Measurements from ENCODE around the gene CARS2.
"Not testable (repeated sequence)": the region's sequence is repeated elsewhere in the genome, so short reads cannot be mapped to it uniquely, and the experiment has no call there.

The CARS2 gene

GRCh38 chr13:110638814-110639806 lies 66.8 kb downstream of the CARS2 start:
- no peak for DNase-seq (ENCODE audit: low read depth in 2 of 3, low spot score in 1 of 3)

GRCh38 chr13:110638257-110638656 lies 67.7 kb downstream of the CARS2 start:
- DNase-seq (ENCODE audit: low read depth in 2 of 3, low spot score in 1 of 3) = no peak

- DNase-seq (ENCODE audit: low read depth in 2 of 3, low spot score in 1 of 3) = no peak
Observed at GRCh38 chr13:110637747-110638146, 68.2 kb downstream of the CARS2 start.

- DNase-seq (ENCODE audit: low read depth in 2 of 3, low spot score in 1 of 3) = no peak
Observed at GRCh38 chr13:110637275-110637674, 68.6 kb downstream of the CARS2 start.

GRCh38 chr13:110636701-110637201 lies 69.2 kb downstream of the CARS2 start:
- no peak for DNase-seq (ENCODE audit: low read depth in 2 of 3, low spot score in 1 of 3)

- DNase-seq (ENCODE audit: low read depth in 2 of 3, low spot score in 1 of 3) = no peak
Observed at GRCh38 chr13:110636053-110636475, 69.9 kb downstream of the CARS2 start.

- DNase-seq (ENCODE audit: low read depth in 2 of 3, low spot score in 1 of 3) = no peak
Observed at GRCh38 chr13:110635405-110636002, 70.4 kb downstream of the CARS2 start.

GRCh38 chr13:110634558-110634957 lies 71.4 kb downstream of the CARS2 start:
- no peak for DNase-seq (ENCODE audit: low read depth in 2 of 3, low spot score in 1 of 3)

GRCh38 chr13:110633776-110634175 lies 72.1 kb downstream of the CARS2 start:
- no peak for DNase-seq (ENCODE audit: low read depth in 2 of 3, low spot score in 1 of 3)

GRCh38 chr13:110632255-110632654 lies 73.7 kb downstream of the CARS2 start:
- not testable (repeated sequence) for DNase-seq (ENCODE audit: low read depth in 2 of 3, low spot score in 1 of 3)

GRCh38 chr13:110630566-110631119 lies 75.3 kb downstream of the CARS2 start:
- DNase-seq (ENCODE audit: low read depth in 2 of 3, low spot score in 1 of 3) = no peak

GRCh38 chr13:110629735-110630134 lies 76.2 kb downstream of the CARS2 start:
- no peak for DNase-seq (ENCODE audit: low read depth in 2 of 3, low spot score in 1 of 3)

GRCh38 chr13:110628952-110629701 lies 76.8 kb downstream of the CARS2 start:
- no peak for DNase-seq (ENCODE audit: low read depth in 2 of 3, low spot score in 1 of 3)

- DNase-seq (ENCODE audit: low read depth in 2 of 3, low spot score in 1 of 3) = no peak
Observed at GRCh38 chr13:110628477-110628793, 77.5 kb downstream of the CARS2 start.

GRCh38 chr13:110627761-110628476 lies 78.0 kb downstream of the CARS2 start:
- no peak for DNase-seq (ENCODE audit: low read depth in 2 of 3, low spot score in 1 of 3)

- DNase-seq (ENCODE audit: low read depth in 2 of 3, low spot score in 1 of 3) = no peak
Observed at GRCh38 chr13:110627351-110627750, 78.6 kb downstream of the CARS2 start.

- DNase-seq (ENCODE audit: low read depth in 2 of 3, low spot score in 1 of 3) = no peak
Observed at GRCh38 chr13:110626521-110626920, 79.4 kb downstream of the CARS2 start.

GRCh38 chr13:110625771-110626321 lies 80.1 kb downstream of the CARS2 start:
- DNase-seq (ENCODE audit: low read depth in 2 of 3, low spot score in 1 of 3) = no peak

GRCh38 chr13:110624766-110625756 lies 80.9 kb downstream of the CARS2 start:
- no peak for DNase-seq (ENCODE audit: low read depth in 2 of 3, low spot score in 1 of 3)

All from stimulated activated CD4-positive, alpha-beta T cell treated with anti-CD3 and anti-CD28 coated beads, Interleukin-12 subunit alpha, Interleukin-12 subunit beta, amount 100 ng/mL, for 48 hours (primary cell).